Spleen (tissue), 11 donors: ENCODE results near the gene OIT3. TPM values are rescaled to one million over a fixed set of nuclear protein-coding genes. Genes with fewer than 3 reads are reported as not detected.

Source experiments
- DNase-seq: peaks from one replicate; pipeline ENCODE4 v3.0.0-alpha.2; 2020
- H3K27ac ChIP-seq, 8 donors: fragments of 200-600 bp; sonication (generic) in 7 of 8; 1 replicate in 4 of 8; 2 replicates in 4 of 8; pipeline versions ENCODE4 v1.5.0 to v1.8.0; 2016 to 2021; ENCODE audit warnings: inconsistent platforms in 4 of 8, mild to moderate bottlenecking in 4 of 8, moderate library complexity in 1 of 8
- H3K27me3 ChIP-seq, 7 donors: fragments of 200-600 bp; sonication (generic) in 6 of 7; replicated peaks in 1 of 7; 1 replicate in 4 of 7; 2 replicates in 3 of 7; pipeline versions ENCODE4 v1.5.0 to v1.8.0; 2016 to 2021; ENCODE audit warnings: inconsistent platforms in 3 of 7, mild to moderate bottlenecking in 1 of 7
- H3K36me3 ChIP-seq, 6 donors: fragments of 200-600 bp; sonication (generic) in 5 of 6; 1 replicate in 4 of 6; 2 replicates in 2 of 6; pipeline versions ENCODE4 v1.5.0 to v1.8.0; 2016 to 2021; ENCODE audit warnings: inconsistent platforms in 2 of 6
- H3K4me1 ChIP-seq, 6 donors: fragments of 200-600 bp; sonication (generic) in 5 of 6; 1 replicate in 3 of 6; 2 replicates in 3 of 6; pipeline versions ENCODE4 v1.5.0 to v1.8.0; 2016 to 2021; ENCODE audit warnings: inconsistent platforms in 3 of 6
- H3K4me3 ChIP-seq, 8 donors: fragments of 200-600 bp; sonication (generic) in 7 of 8; 1 replicate in 4 of 8; 2 replicates in 4 of 8; pipeline versions ENCODE4 v1.5.0 to v1.8.0; 2016 to 2021; ENCODE audit warnings: inconsistent platforms in 4 of 8, mild to moderate bottlenecking in 4 of 8, moderate library complexity in 2 of 8
- H3K9me3 ChIP-seq, 8 donors: fragments of 200-600 bp; sonication (generic) in 7 of 8; 1 replicate in 4 of 8; 2 replicates in 4 of 8; pipeline versions ENCODE4 v1.5.0 to v1.8.0; 2016 to 2021; ENCODE audit warnings: inconsistent platforms in 4 of 8
- CTCF ChIP-seq, 11 experiments: fragments of 200-600 bp in 7 of 11; fragments of 450-650 bp in 4 of 11; sonication (generic) in 4 of 11; IDR thresholded peaks in 8 of 11; conservative IDR thresholded peaks in 3 of 11; 1 replicate in 7 of 11; 2 replicates in 4 of 11; pipeline versions ENCODE4 v1.4.0 to v1.8.0; 2016 to 2021; ENCODE audit warnings: antibody characterized with exemption in 11 of 11, inconsistent platforms in 4 of 11, mild to moderate bottlenecking in 1 of 11
- POLR2A ChIP-seq, 3 donors: fragments of 450-650 bp; IDR thresholded peaks; one replicate each; pipeline ENCODE4 v1.5.1; 2017; ENCODE audit warnings: antibody characterized with exemption in 3 of 3, mild to moderate bottlenecking in 1 of 3
- POLR2AphosphoS5 ChIP-seq, 3 donors: sonication (generic); formaldehyde crosslinking; IDR thresholded peaks; one replicate each; pipeline ENCODE4 v1.5.1; 2017; ENCODE audit warnings: antibody characterized with exemption in 3 of 3
- WGBS, 5 donors: extraction: QIAGEN DNeasy Blood & Tissue Kit in 3 of 5; methylation state at CpG; one replicate each; pipeline versions ENCODE4 v1.1.5 to v1.1.7; 2013 to 2018; 5-methylcytosine and 5-hydroxymethylcytosine counted together
- intact Hi-C: fragments of 100-400 bp; cut with DNase I; formaldehyde crosslinking; loops from one replicate; pipeline ENCODE4 v1.15.0; 2023; ENCODE audit warnings: low total_unique reads
- polyA plus RNA-seq, 3 donors: library from polyadenylated mRNA; stranded (reverse); fragments of 200-250 nt; gene quantifications; one replicate each; pipeline ENCODE4 v1.2.1, GENCODE V29; 2013
- total RNA-seq, 7 donors: library from RNA; depleted of rRNA in 3 of 7; stranded (reverse); fragments of >200 nt in 3 of 7; fragmentation: NEBNext Ultra II Directional in 4 of 7; extraction: Animal tissue kit (Norgen Biotek cat#: 25700) in 4 of 7; gene quantifications; one replicate each; pipeline versions ENCODE4 v1.1.0 to v1.2.1, GENCODE V29; 2016 to 2021
- donor health status: healthy with polysubstance abuse.
- donor health status: DM: no; HTN: no; CAD: no; lungs with moderate emphysema.
- donor health status: DM: no; HTN: no; CAD: no.
- donor health status: Bipolar disorder and iron deficiency.
- donor health status: healthy.
- donor health status: DM: no; HTN: no; CAD: no.
- donor health status: DM: yes; HTN: yes; CAD: no.

OIT3 gene
- total and polyA plus RNA-seq, 10 donors = 0.33 to 90.9 (median 18.4) TPM

DNA sequence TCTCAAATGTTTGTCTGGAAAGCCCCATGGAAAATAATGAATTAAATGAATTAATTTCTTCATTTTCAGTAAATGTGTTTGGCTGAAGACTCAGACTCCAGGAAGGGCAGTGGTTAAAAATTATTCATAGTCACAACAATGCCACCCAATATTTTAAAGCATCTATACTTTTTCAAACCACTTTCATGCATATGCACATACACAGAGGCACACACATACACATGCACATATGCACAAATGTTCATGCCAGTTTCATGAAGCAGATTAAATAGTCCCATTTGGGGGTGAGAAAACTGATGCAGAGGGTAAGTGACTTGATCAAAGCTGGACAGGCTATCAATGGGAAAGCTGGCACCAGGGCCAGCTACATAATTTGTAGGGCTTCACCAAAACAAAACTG is 62.5 kb downstream of the OIT3 start:
- TF ChIP-seq CTCF (IDR thresholded peaks at IDR 0.05 in 8 of 11, conservative IDR thresholded peaks at IDR 0.05 in 3 of 11) = no peak
- no peak for TF ChIP-seq POLR2AphosphoS5 (IDR thresholded peaks at IDR 0.05)
- no peak for TF ChIP-seq POLR2A (IDR thresholded peaks at IDR 0.05)
- Histone ChIP-seq H3K9me3 (no peaks in the 10 kb centered on the region), H3K27me3 (peaks cover 0 to 7% (median 0%) of the 10 kb centered on the region in 7 donors), H3K4me3 (no peak overlapping the region), H3K4me1 (no peaks in the 10 kb centered on the region), H3K36me3 (no peaks in the 10 kb centered on the region), H3K27ac (no peak overlapping the region)
- intact Hi-C loops = no loop called here
- no peak for DNase-seq

DNA sequence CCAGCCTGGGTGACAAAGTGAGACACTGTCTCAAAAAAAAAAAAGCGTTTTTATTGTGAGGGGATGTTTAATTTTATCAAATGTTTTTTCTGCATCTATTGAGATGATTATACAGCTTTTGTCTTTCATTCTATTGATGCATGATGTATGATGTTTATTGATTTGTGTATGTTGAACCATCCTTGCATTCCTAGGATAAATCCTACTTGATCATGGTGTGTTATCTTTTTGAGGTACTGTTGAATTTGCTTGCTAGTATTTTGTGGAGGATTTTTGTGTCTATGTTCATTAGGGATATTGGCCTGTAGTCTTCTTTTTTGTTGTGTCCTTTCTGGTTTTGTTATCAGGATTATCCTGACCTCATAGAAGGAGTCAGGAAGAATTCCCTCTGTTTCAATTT is 83.3 kb downstream of the OIT3 start:
- TF ChIP-seq CTCF (IDR thresholded peaks at IDR 0.05 in 8 of 11, conservative IDR thresholded peaks at IDR 0.05 in 3 of 11) = no peak
- no peak for TF ChIP-seq POLR2A (IDR thresholded peaks at IDR 0.05)
- no peak for TF ChIP-seq POLR2AphosphoS5 (IDR thresholded peaks at IDR 0.05)
- H3K27me3 ChIP-seq = peaks cover 0 to 13% (median 0%) of the 10 kb centered on the region in 7 donors
- no peak overlapping the region for H3K27ac ChIP-seq
- intact Hi-C loops = no loop called here
- WGBS, 5 donors = 94 to 100% (median 95%) methylated on average over 1 of the region's 1 CpG
- DNase-seq = no peak
- peaks cover 14 to 76% (median 60%) of the 10 kb centered on the region in 8 donors for H3K9me3 ChIP-seq
- no peaks in the 10 kb centered on the region for H3K4me1 ChIP-seq
- no peaks in the 10 kb centered on the region for H3K36me3 ChIP-seq
- H3K4me3 ChIP-seq = no peak overlapping the region

- H3K9me3 ChIP-seq = peaks cover 14 to 84% (median 69%) of the 10 kb centered on the region in 8 donors
- TF ChIP-seq CTCF (IDR thresholded peaks at IDR 0.05 in 8 of 11, conservative IDR thresholded peaks at IDR 0.05 in 3 of 11) (no peak), POLR2A (IDR thresholded peaks at IDR 0.05) (no peak), POLR2AphosphoS5 (IDR thresholded peaks at IDR 0.05) (no peak)
- intact Hi-C loops = no loop called here
These were observed 86.2 kb downstream of the OIT3 start for GRCh38 chr10:72979709-72980108.

DNA sequence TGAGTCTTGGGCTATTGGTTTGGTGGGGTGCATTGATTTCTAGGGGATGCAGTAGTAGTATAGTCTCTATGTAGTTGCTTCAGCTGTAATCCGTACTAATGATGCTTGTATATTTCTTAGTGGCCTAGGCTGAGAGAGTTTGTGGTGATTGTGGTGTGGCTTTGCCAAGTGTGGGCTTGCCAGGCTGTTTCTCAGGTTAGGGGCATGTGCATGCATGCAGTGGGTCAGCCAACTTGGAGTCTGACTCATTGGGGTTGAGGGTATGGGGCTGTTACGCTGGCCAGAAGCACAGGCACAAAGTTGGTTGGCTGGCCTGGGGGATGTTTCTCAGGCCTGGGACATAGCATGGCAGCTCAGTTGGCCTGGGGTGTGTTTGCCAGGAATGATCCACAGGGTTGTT is 86.8 kb downstream of the OIT3 start:
- H3K27me3 ChIP-seq = peaks cover 0 to 17% (median 0%) of the 10 kb centered on the region in 7 donors
- intact Hi-C loops = no loop called here

More at GRCh38 chr10:72979709-72980108, 86.2 kb downstream of the OIT3 start:
- H3K4me3 ChIP-seq = no peak overlapping the region
- no peaks in the 10 kb centered on the region for H3K4me1 ChIP-seq
- H3K36me3 ChIP-seq = no peaks in the 10 kb centered on the region
- no peak for DNase-seq
- H3K27me3 ChIP-seq = peaks cover 0 to 17% (median 0%) of the 10 kb centered on the region in 7 donors
- H3K27ac ChIP-seq = no peak overlapping the region

More for the DNA sequence above, 86.8 kb downstream of the OIT3 start:
- no peak for TF ChIP-seq POLR2AphosphoS5 (IDR thresholded peaks at IDR 0.05)
- TF ChIP-seq POLR2A (IDR thresholded peaks at IDR 0.05) = no peak
- no peak for TF ChIP-seq CTCF (IDR thresholded peaks at IDR 0.05 in 8 of 11, conservative IDR thresholded peaks at IDR 0.05 in 3 of 11)
- H3K4me1 ChIP-seq = no peaks in the 10 kb centered on the region
- WGBS, 5 donors = 73 to 100% (median 98%) methylated on average over 2 of the region's 2 CpGs
- no peak overlapping the region for H3K4me3 ChIP-seq
- peaks cover 14 to 77% (median 64%) of the 10 kb centered on the region in 8 donors for H3K9me3 ChIP-seq
- H3K36me3 ChIP-seq = no peaks in the 10 kb centered on the region
- DNase-seq = no peak
- H3K27ac ChIP-seq = no peak overlapping the region
